CD4-positive, CD25-positive, alpha-beta regulatory T cell (primary cell): Measurements from ENCODE around the gene KCNN3. TPM values are rescaled to one million over a fixed set of nuclear protein-coding genes. Genes with fewer than 3 reads are reported as not detected.

Source experiments
- ATAC-seq, 2 donors: fragments of 150-1000 bp; cut with Tn5 transposase; one replicate each; pipeline ENCODE4 v1.10.0; 2021; ENCODE audit warnings: low read depth in 2 of 2, moderate number of reproducible peaks in 2 of 2, moderate library complexity in 1 of 2
- DNase-seq, 3 donors: peaks; one replicate each; pipeline versions ENCODE4 v3.0.0 to v3.0.0-alpha.2; 2012 to 2022; ENCODE audit warnings: mixed read lengths in 1 of 3
- H3K27ac ChIP-seq: one replicate; pipeline ENCODE4 v1.7.0; 2013; ENCODE audit warnings: mild to moderate bottlenecking, low read length; ENCODE audit not compliant: insufficient read depth, poor library complexity, severe bottlenecking
- H3K27me3 ChIP-seq: one replicate; pipeline ENCODE4 v1.7.0; 2013; ENCODE audit warnings: low read length; ENCODE audit not compliant: control insufficient read depth, insufficient read depth
- H3K36me3 ChIP-seq: one replicate; pipeline ENCODE4 v1.7.0; 2013; ENCODE audit warnings: mild to moderate bottlenecking, low read length, moderate library complexity; ENCODE audit not compliant: control insufficient read depth, insufficient read depth
- H3K4me1 ChIP-seq: 2 replicates; pipeline ENCODE4 v1.7.0; 2013; ENCODE audit warnings: mild to moderate bottlenecking, low read length; ENCODE audit not compliant: insufficient read depth, control insufficient read depth, poor library complexity, severe bottlenecking
- H3K4me3 ChIP-seq: one replicate; pipeline ENCODE4 v1.7.0; 2013; ENCODE audit warnings: low read depth, mild to moderate bottlenecking, low read length, moderate library complexity
- H3K9me3 ChIP-seq, 2 experiments: 1 replicate in 1 of 2; 2 replicates in 1 of 2; pipeline ENCODE4 v1.7.0; 2013; ENCODE audit warnings: low read length in 2 of 2, mild to moderate bottlenecking in 1 of 2, moderate library complexity in 1 of 2; ENCODE audit not compliant: control insufficient read depth in 2 of 2
- H3K27ac Mint-ChIP-seq, 3 donors: one replicate each; pipeline ENCODE4 v1.8.0; 2020 to 2022; ENCODE audit warnings: mild to moderate bottlenecking in 3 of 3, mixed read lengths in 3 of 3, moderate library complexity in 2 of 3
- H3K27me3 Mint-ChIP-seq: one replicate; pipeline ENCODE4 v1.8.0; 2022; ENCODE audit warnings: mild to moderate bottlenecking, mixed read lengths
- H3K36me3 Mint-ChIP-seq: one replicate; pipeline ENCODE4 v1.8.0; 2020; ENCODE audit warnings: mixed read lengths
- H3K4me1 Mint-ChIP-seq, 4 donors: one replicate each; pipeline ENCODE4 v1.8.0; 2020 to 2022; ENCODE audit warnings: mixed read lengths in 4 of 4, mild to moderate bottlenecking in 1 of 4
- H3K4me3 Mint-ChIP-seq, 4 donors: one replicate each; pipeline ENCODE4 v1.8.0; 2020 to 2022; ENCODE audit warnings: mild to moderate bottlenecking in 4 of 4, mixed read lengths in 4 of 4, moderate library complexity in 3 of 4
- H3K9me3 Mint-ChIP-seq, 7 donors: one replicate each; pipeline ENCODE4 v1.8.0; 2020 to 2022; ENCODE audit warnings: mixed read lengths in 7 of 7, mild to moderate bottlenecking in 3 of 7, moderate library complexity in 2 of 7
- polyA plus RNA-seq, 4 donors: library from polyadenylated mRNA; unstranded; fragments of 300-500 nt; fragmentation: Illumina TruSeq; gene quantifications; one replicate each; pipeline ENCODE4 v1.2.3, GENCODE V29; 2021
- total RNA-seq: library from RNA; stranded (reverse); gene quantifications from one replicate; pipeline ENCODE4 v1.2.3, GENCODE V29; 2022

KCNN3 gene
- total and polyA plus RNA-seq, 5 donors from 2014 or later: 0.30 TPM; not detected in 4

GRCh38 chr1:154717528-154717924 lies 152.6 kb downstream of the KCNN3 start:
- peaks cover 0 to 12% (median 6%) of the 10 kb centered on the region in 4 donors for H3K4me1 Mint-ChIP-seq
- no peaks in the 10 kb centered on the region for H3K9me3 Mint-ChIP-seq
- Histone ChIP-seq H3K4me3 (no peak overlapping the region), H3K27me3 (no peaks in the 10 kb centered on the region), H3K36me3 (no peaks in the 10 kb centered on the region), H3K4me1 (no peaks in the 10 kb centered on the region), H3K9me3 (no peaks in the 10 kb centered on the region), H3K27ac (no peak overlapping the region)
- ATAC-seq (no peak), DNase-seq (no peak)
- peaks cover 9% of the 10 kb centered on the region for H3K27me3 Mint-ChIP-seq
- no peak overlapping the region for H3K27ac Mint-ChIP-seq
- no peak overlapping the region for H3K4me3 Mint-ChIP-seq
- H3K36me3 Mint-ChIP-seq: no peaks in the 10 kb centered on the region

- DNase-seq (no peak), ATAC-seq (no peak)
- peak overlapping the region in 1 of 3 donors; percentile 9 for H3K27ac Mint-ChIP-seq
- H3K36me3 ChIP-seq: no peaks in the 10 kb centered on the region
- no peaks in the 10 kb centered on the region for H3K9me3 ChIP-seq
- peaks cover 0 to 12% (median 6%) of the 10 kb centered on the region in 4 donors for H3K4me1 Mint-ChIP-seq
- no peaks in the 10 kb centered on the region for H3K4me1 ChIP-seq
- no peak overlapping the region for H3K27ac ChIP-seq
- H3K27me3 Mint-ChIP-seq: peaks cover 9% of the 10 kb centered on the region
- no peaks in the 10 kb centered on the region for H3K27me3 ChIP-seq
- no peak overlapping the region for H3K4me3 ChIP-seq
- H3K36me3 Mint-ChIP-seq: no peaks in the 10 kb centered on the region
- H3K9me3 Mint-ChIP-seq: no peaks in the 10 kb centered on the region
- no peak overlapping the region for H3K4me3 Mint-ChIP-seq
Observed at GRCh38 chr1:154716614-154717527, 153.2 kb downstream of the KCNN3 start.

GRCh38 chr1:154716011-154716410 lies 154.1 kb downstream of the KCNN3 start:
- H3K36me3 Mint-ChIP-seq: no peaks in the 10 kb centered on the region
- H3K4me1 Mint-ChIP-seq: peaks cover 0 to 12% (median 6%) of the 10 kb centered on the region in 4 donors
- no peak overlapping the region for H3K4me3 Mint-ChIP-seq
- Histone ChIP-seq H3K36me3 (no peaks in the 10 kb centered on the region), H3K9me3 (no peaks in the 10 kb centered on the region), H3K27me3 (no peaks in the 10 kb centered on the region), H3K4me3 (no peak overlapping the region), H3K27ac (no peak overlapping the region), H3K4me1 (no peaks in the 10 kb centered on the region)
- no peak for ATAC-seq
- H3K27ac Mint-ChIP-seq: peak overlapping the region in 1 of 3 donors; percentile 22
- no peaks in the 10 kb centered on the region for H3K9me3 Mint-ChIP-seq
- H3K27me3 Mint-ChIP-seq: peaks cover 9% of the 10 kb centered on the region
- no peak for DNase-seq

GRCh38 chr1:154715385-154715784 lies 154.7 kb downstream of the KCNN3 start:
- H3K9me3 ChIP-seq: no peaks in the 10 kb centered on the region
- Mint-ChIP-seq H3K27ac (no peak overlapping the region), H3K27me3 (peaks cover 4% of the 10 kb centered on the region), H3K4me3 (no peak overlapping the region), H3K4me1 (peaks cover 0 to 10% (median 5%) of the 10 kb centered on the region in 4 donors), H3K36me3 (no peaks in the 10 kb centered on the region), H3K9me3 (no peaks in the 10 kb centered on the region)
- H3K27ac ChIP-seq: no peak overlapping the region
- no peaks in the 10 kb centered on the region for H3K36me3 ChIP-seq
- H3K27me3 ChIP-seq: no peaks in the 10 kb centered on the region
- no peak overlapping the region for H3K4me3 ChIP-seq
- ATAC-seq: no peak
- no peak for DNase-seq
- H3K4me1 ChIP-seq: no peaks in the 10 kb centered on the region

GRCh38 chr1:154714638-154715037 lies 155.4 kb downstream of the KCNN3 start:
- peaks cover 0 to 6% (median 1%) of the 10 kb centered on the region in 4 donors for H3K4me1 Mint-ChIP-seq
- H3K36me3 Mint-ChIP-seq: no peaks in the 10 kb centered on the region
- H3K4me3 Mint-ChIP-seq: no peak overlapping the region
- Histone ChIP-seq H3K36me3 (no peaks in the 10 kb centered on the region), H3K27me3 (no peaks in the 10 kb centered on the region), H3K4me1 (no peaks in the 10 kb centered on the region), H3K9me3 (no peaks in the 10 kb centered on the region), H3K27ac (no peak overlapping the region), H3K4me3 (no peak overlapping the region)
- peaks cover 4% of the 10 kb centered on the region for H3K27me3 Mint-ChIP-seq
- DNase-seq: peak in 1 of 3 donors; percentile 20
- H3K9me3 Mint-ChIP-seq: no peaks in the 10 kb centered on the region
- no peak for ATAC-seq
- H3K27ac Mint-ChIP-seq: no peak overlapping the region

GRCh38 chr1:154714052-154714623 lies 155.9 kb downstream of the KCNN3 start:
- ATAC-seq (no peak), DNase-seq (peak in 1 of 3 donors; percentile 15)
- H3K36me3 Mint-ChIP-seq: no peaks in the 10 kb centered on the region
- no peaks in the 10 kb centered on the region for H3K27me3 ChIP-seq
- H3K4me1 Mint-ChIP-seq: peaks cover 0 to 6% (median 0%) of the 10 kb centered on the region in 4 donors
- no peak overlapping the region for H3K27ac Mint-ChIP-seq
- H3K27me3 Mint-ChIP-seq: peaks cover 4% of the 10 kb centered on the region
- H3K4me1 ChIP-seq: no peaks in the 10 kb centered on the region
- no peak overlapping the region for H3K4me3 Mint-ChIP-seq
- no peaks in the 10 kb centered on the region for H3K9me3 Mint-ChIP-seq
- H3K9me3 ChIP-seq: no peaks in the 10 kb centered on the region
- no peak overlapping the region for H3K27ac ChIP-seq
- H3K4me3 ChIP-seq: no peak overlapping the region
- no peaks in the 10 kb centered on the region for H3K36me3 ChIP-seq

GRCh38 chr1:154713005-154713404 lies 157.1 kb downstream of the KCNN3 start:
- no peak overlapping the region for H3K27ac Mint-ChIP-seq
- H3K9me3 Mint-ChIP-seq: peaks cover 0 to 1% (median 0%) of the 10 kb centered on the region in 7 donors
- H3K4me1 Mint-ChIP-seq: peaks cover 0 to 6% (median 0%) of the 10 kb centered on the region in 4 donors
- no peaks in the 10 kb centered on the region for H3K36me3 Mint-ChIP-seq
- H3K27me3 ChIP-seq: no peaks in the 10 kb centered on the region
- ATAC-seq: no peak
- H3K36me3 ChIP-seq: no peaks in the 10 kb centered on the region
- no peak overlapping the region for H3K27ac ChIP-seq
- H3K4me3 ChIP-seq: no peak overlapping the region
- H3K27me3 Mint-ChIP-seq: peaks cover 4% of the 10 kb centered on the region
- H3K9me3 ChIP-seq: no peaks in the 10 kb centered on the region
- H3K4me3 Mint-ChIP-seq: no peak overlapping the region
- no peak for DNase-seq
- H3K4me1 ChIP-seq: no peaks in the 10 kb centered on the region
